ENCODE measurements around the gene EPC1. TPM values are rescaled to one million over a fixed set of nuclear protein-coding genes. Genes with fewer than 3 reads are reported as not detected.
A peak's percentile ranks its signal among the peaks of the same experiment; 100 is the strongest.

The EPC1 gene
- total RNA-seq, 1 donor from 2014 or later, result 51.0 TPM

GRCh38 chr10:32376097-32376496 lies 29.1 kb upstream of the EPC1 start:
- Mint-ChIP-seq H3K27me3 (ENCODE audit: unreplicated experiment) (no peaks in the 10 kb centered on the region), H3K27ac (ENCODE audit: unreplicated experiment) (peak overlapping the region; percentile 97), H3K36me3 (ENCODE audit: unreplicated experiment) (peaks cover 4% of the 10 kb centered on the region), H3K9me3 (ENCODE audit: unreplicated experiment) (no peaks in the 10 kb centered on the region), H3K4me1 (ENCODE audit: low read depth, unreplicated experiment) (no peaks in the 10 kb centered on the region), H3K4me3 (ENCODE audit: unreplicated experiment) (peak overlapping the region; percentile 94)
- no peak for DNase-seq
- TF ChIP-seq CTCF (IDR thresholded peaks at IDR 0.05; ENCODE audit: partially characterized antibody, unreplicated experiment), result no peak

DNA sequence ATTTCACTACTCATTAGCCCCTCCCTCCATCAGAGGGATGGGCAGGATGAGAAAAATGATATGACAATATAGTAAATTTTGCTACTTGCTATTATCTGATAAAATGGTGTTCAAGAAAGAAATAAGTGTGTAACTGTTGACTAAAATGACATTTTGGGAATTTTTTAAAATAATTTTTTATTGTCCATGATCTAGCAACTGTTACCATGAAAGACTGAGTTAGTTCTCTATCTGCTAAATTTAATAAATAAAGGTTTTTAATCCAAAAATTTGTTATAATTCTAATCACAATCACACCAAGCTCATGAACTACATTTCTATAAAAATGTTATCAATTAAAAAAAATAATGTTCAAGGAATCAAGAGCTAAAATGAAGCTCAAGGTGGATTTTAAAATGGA lies 28.7 kb upstream of the EPC1 start:
- H3K9me3 Mint-ChIP-seq (ENCODE audit: unreplicated experiment), result no peaks in the 10 kb centered on the region
- no peaks in the 10 kb centered on the region for H3K4me1 Mint-ChIP-seq (ENCODE audit: low read depth, unreplicated experiment)
- DNase-seq, result no peak
- no peak for TF ChIP-seq CTCF (IDR thresholded peaks at IDR 0.05; ENCODE audit: partially characterized antibody, unreplicated experiment)
- H3K4me3 Mint-ChIP-seq (ENCODE audit: unreplicated experiment), result peak overlapping the region; percentile 88
- peaks cover 4% of the 10 kb centered on the region for H3K36me3 Mint-ChIP-seq (ENCODE audit: unreplicated experiment)
- peak overlapping the region; percentile 97 for H3K27ac Mint-ChIP-seq (ENCODE audit: unreplicated experiment)
- no peaks in the 10 kb centered on the region for H3K27me3 Mint-ChIP-seq (ENCODE audit: unreplicated experiment)

GRCh38 chr10:32374605-32375004 lies 27.6 kb upstream of the EPC1 start:
- H3K27ac Mint-ChIP-seq (ENCODE audit: unreplicated experiment), result peak overlapping the region; percentile 79
- H3K36me3 Mint-ChIP-seq (ENCODE audit: unreplicated experiment), result peaks cover 4% of the 10 kb centered on the region
- no peaks in the 10 kb centered on the region for H3K9me3 Mint-ChIP-seq (ENCODE audit: unreplicated experiment)
- no peak for DNase-seq
- no peaks in the 10 kb centered on the region for H3K4me1 Mint-ChIP-seq (ENCODE audit: low read depth, unreplicated experiment)
- H3K4me3 Mint-ChIP-seq (ENCODE audit: unreplicated experiment), result peak overlapping the region; percentile 88
- TF ChIP-seq CTCF (IDR thresholded peaks at IDR 0.05; ENCODE audit: partially characterized antibody, unreplicated experiment), result no peak
- no peaks in the 10 kb centered on the region for H3K27me3 Mint-ChIP-seq (ENCODE audit: unreplicated experiment)

GRCh38 chr10:32373496-32373895 lies 26.5 kb upstream of the EPC1 start:
- Mint-ChIP-seq H3K4me3 (ENCODE audit: unreplicated experiment) (no peak overlapping the region), H3K36me3 (ENCODE audit: unreplicated experiment) (peaks cover 4% of the 10 kb centered on the region), H3K4me1 (ENCODE audit: low read depth, unreplicated experiment) (no peaks in the 10 kb centered on the region), H3K27ac (ENCODE audit: unreplicated experiment) (no peak overlapping the region), H3K9me3 (ENCODE audit: unreplicated experiment) (peaks cover 2% of the 10 kb centered on the region), H3K27me3 (ENCODE audit: unreplicated experiment) (no peaks in the 10 kb centered on the region)
- no peak for TF ChIP-seq CTCF (IDR thresholded peaks at IDR 0.05; ENCODE audit: partially characterized antibody, unreplicated experiment)
- DNase-seq, result no peak

DNA sequence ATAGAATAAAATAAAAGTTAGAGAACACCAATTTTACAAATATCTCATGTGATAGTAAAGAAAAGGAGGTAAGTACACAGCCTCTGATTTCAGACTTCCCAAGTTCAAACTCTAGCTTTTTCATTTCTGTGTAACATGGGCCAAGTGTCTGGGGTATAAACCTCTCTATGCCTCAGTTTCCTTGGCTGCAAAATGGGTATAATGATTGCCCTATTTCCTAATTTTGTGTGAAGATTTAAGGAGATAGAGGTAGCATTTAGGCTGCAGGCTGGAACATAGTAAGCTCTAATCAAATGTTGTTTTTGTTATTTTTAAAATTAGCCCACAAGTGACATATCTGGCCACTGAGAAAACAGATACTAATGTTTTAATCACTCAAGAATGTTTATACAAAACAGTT lies 26.1 kb upstream of the EPC1 start:
- Mint-ChIP-seq H3K36me3 (ENCODE audit: unreplicated experiment) (peaks cover 4% of the 10 kb centered on the region), H3K9me3 (ENCODE audit: unreplicated experiment) (peaks cover 2% of the 10 kb centered on the region), H3K27ac (ENCODE audit: unreplicated experiment) (no peak overlapping the region), H3K27me3 (ENCODE audit: unreplicated experiment) (no peaks in the 10 kb centered on the region), H3K4me1 (ENCODE audit: low read depth, unreplicated experiment) (no peaks in the 10 kb centered on the region), H3K4me3 (ENCODE audit: unreplicated experiment) (no peak overlapping the region)
- no peak for DNase-seq
- TF ChIP-seq CTCF (IDR thresholded peaks at IDR 0.05; ENCODE audit: partially characterized antibody, unreplicated experiment), result no peak
